ENCODE measurements around the gene EIF4E3. TPM values are rescaled to one million over a fixed set of nuclear protein-coding genes. Genes with fewer than 3 reads are reported as not detected.

Gene EIF4E3
- total RNA-seq, 1 donor from 2014 or later: 17.3 TPM

DNA sequence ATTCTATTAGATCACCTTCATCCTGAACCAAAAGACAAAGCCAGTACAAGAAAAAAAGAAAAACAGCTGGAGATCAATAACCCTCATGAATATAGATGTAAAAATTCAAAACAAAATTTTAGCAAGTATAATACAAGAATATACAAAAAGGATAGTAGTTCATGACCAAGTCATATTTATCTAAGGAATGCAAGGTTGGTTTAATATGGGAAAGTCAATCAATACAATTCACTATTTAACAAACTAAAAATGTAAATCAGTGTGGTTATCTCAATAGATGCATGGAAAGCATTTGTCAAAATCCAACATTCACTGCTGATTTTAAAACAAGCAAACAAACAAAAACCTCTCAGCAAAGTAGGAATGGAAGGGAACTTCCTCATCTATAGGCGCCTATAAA lies 17.4 kb upstream of the EIF4E3 start:
- DNase-seq (ENCODE audit: low spot score): no peak
- Mint-ChIP-seq H3K27me3 (ENCODE audit: low read depth) (peaks cover 30% of the 10 kb centered on the region), H3K36me3 (ENCODE audit: low read depth) (peaks cover 4% of the 10 kb centered on the region), H3K27ac (no peak overlapping the region), H3K9me3 (peaks cover 36% of the 10 kb centered on the region), H3K4me3 (ENCODE audit: low read depth) (no peak overlapping the region), H3K4me1 (ENCODE audit: low read depth) (no peaks in the 10 kb centered on the region)
- intact Hi-C loops (cut with micrococcal nuclease): no loop called here

DNA sequence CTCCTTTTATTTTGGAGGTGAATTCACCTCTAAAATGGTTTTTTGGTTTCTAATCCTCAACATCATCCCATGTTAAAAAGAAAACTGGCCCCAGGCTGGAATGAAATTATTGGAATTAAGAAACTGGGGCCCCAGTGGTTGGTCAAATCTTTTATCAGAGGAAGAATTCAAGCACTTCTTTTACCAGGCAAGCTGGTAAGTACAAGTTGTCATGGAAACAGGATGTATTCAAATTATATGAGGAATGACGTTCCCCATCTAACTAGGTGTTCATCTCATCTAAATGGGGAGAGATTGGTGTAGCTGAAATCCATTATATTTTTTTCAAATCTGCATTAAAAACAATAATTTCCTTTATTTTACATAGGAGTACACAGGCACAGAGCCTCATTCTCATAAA lies 9.7 kb upstream of the EIF4E3 start:
- intact Hi-C loops (cut with micrococcal nuclease): no loop called here

DNA sequence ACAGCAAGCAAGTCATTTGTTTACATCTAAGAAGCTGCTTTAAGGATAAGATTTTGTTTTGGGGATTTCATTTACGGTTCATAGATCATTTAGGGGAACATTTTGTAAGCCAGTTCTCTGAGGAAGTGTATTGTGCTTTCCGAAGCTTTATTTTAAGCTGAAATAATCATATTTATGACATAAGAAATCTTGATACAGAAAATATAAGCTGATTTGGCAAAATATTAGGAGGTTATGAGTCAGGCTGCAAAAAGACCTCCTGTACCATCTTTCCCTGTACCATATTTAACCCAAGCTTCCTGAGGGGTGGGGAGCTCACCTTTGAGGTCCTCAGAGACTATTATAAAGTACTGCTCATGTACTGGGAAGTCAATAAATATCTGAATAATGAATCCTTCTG lies 8.1 kb upstream of the EIF4E3 start:
- DNase-seq (ENCODE audit: low spot score): no peak
- H3K4me1 Mint-ChIP-seq (ENCODE audit: low read depth): peaks cover 12% of the 10 kb centered on the region
- peaks cover 40% of the 10 kb centered on the region for H3K27me3 Mint-ChIP-seq (ENCODE audit: low read depth)
- H3K9me3 Mint-ChIP-seq: no peaks in the 10 kb centered on the region
- no peak overlapping the region for H3K4me3 Mint-ChIP-seq (ENCODE audit: low read depth)
- no peak overlapping the region for H3K27ac Mint-ChIP-seq
- intact Hi-C loops (cut with micrococcal nuclease): no loop called here
- H3K36me3 Mint-ChIP-seq (ENCODE audit: low read depth): no peaks in the 10 kb centered on the region

More for the DNA sequence above, 9.7 kb upstream of the EIF4E3 start:
- Mint-ChIP-seq H3K27me3 (ENCODE audit: low read depth) (peaks cover 51% of the 10 kb centered on the region), H3K4me3 (ENCODE audit: low read depth) (no peak overlapping the region), H3K27ac (no peak overlapping the region), H3K9me3 (no peaks in the 10 kb centered on the region), H3K36me3 (ENCODE audit: low read depth) (no peaks in the 10 kb centered on the region), H3K4me1 (ENCODE audit: low read depth) (peaks cover 5% of the 10 kb centered on the region)
- DNase-seq (ENCODE audit: low spot score): no peak

DNA sequence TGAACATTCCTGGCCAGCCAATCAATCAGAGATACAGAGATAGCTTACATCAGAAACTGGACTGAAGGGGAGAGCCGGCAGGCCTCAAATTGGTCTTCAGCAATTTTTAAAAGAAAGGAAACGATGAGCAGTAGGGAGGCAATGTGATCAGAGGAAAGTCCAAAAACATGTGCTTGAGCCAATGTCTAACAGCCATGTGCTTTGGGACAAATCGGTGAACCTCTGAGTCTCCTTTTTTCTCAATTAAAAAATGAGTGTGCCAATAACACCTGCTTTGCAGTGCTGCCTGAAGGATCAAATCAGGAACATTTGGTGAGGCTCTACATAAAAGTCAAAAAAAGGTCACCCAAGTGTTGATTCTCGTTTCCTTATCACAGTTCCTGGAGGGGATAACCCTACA lies 7.4 kb upstream of the EIF4E3 start:
- no peak overlapping the region for H3K27ac Mint-ChIP-seq

DNA sequence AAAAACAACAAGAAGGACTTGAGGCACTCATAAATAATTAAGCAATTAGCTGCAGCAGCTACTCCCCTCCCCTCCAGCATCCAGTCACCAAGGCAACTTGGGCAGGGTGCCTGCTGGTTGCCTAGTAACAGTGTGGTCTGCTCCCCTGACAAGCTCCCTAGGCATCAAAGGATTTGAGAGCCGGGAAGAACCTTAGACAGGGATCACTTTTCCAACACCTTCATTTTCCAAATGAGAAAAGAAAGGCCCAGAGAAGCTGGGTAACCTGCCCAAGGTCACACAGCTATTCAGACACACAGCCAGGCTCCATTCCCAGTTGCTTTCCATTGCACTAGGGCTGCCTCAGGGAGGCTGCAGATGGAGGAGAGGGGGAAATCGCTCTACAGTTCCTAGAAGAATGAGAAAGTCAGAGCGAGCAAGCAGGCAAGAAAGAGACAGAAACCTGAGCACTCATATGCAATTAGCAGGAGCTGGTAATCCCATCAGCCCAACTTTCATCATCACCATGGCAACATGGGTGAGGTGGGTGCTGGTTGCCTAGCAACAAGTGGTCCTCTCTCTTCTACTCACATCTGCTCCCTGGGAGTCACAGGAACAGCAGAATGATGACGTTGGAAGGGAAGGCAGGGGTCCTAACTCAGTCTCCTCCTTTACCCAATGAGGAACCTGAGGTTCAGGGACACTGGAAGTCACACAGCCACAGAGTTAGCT lies 3.6 kb upstream of the EIF4E3 start:
- Mint-ChIP-seq H3K4me1 (ENCODE audit: low read depth) (peaks cover 35% of the 10 kb centered on the region), H3K9me3 (no peaks in the 10 kb centered on the region), H3K4me3 (ENCODE audit: low read depth) (no peak overlapping the region), H3K27ac (no peak overlapping the region), H3K36me3 (ENCODE audit: low read depth) (no peaks in the 10 kb centered on the region), H3K27me3 (ENCODE audit: low read depth) (peaks cover 5% of the 10 kb centered on the region)
- intact Hi-C loops (cut with micrococcal nuclease): loop anchor here (5.0 to 10.0 kb wide), 3 partner anchors 144 to 1094 kb away; no protein-coding TSS in a partner anchor
- DNase-seq (ENCODE audit: low spot score): no peak

More for the DNA sequence above, 7.4 kb upstream of the EIF4E3 start:
- intact Hi-C loops (cut with micrococcal nuclease): no loop called here
- DNase-seq (ENCODE audit: low spot score): no peak
- peaks cover 13% of the 10 kb centered on the region for H3K4me1 Mint-ChIP-seq (ENCODE audit: low read depth)
- H3K4me3 Mint-ChIP-seq (ENCODE audit: low read depth): no peak overlapping the region
- H3K27me3 Mint-ChIP-seq (ENCODE audit: low read depth): peaks cover 36% of the 10 kb centered on the region
- no peaks in the 10 kb centered on the region for H3K9me3 Mint-ChIP-seq
- no peaks in the 10 kb centered on the region for H3K36me3 Mint-ChIP-seq (ENCODE audit: low read depth)

DNA sequence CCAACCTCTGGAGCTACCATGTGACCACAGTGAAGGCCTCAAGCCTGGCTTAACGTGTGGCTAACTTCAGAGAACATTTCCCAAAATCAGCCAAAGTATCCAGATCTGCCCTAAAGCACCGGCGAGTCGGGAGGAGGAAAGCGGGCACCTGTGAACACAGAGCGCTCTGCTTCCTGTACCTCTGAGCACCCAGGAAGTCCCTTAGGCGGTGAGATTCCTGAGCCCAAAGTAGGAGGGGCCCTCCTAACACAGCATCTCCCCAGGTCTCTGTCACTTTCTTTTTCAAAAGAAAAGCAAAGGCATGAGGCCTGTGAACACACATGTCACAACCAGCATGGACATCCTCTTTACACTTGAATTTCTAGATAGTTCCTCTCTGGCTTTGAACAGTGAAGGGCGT lies 944 bp upstream of the EIF4E3 start:
- peaks cover 57% of the 10 kb centered on the region for H3K4me1 Mint-ChIP-seq (ENCODE audit: low read depth)
- H3K4me3 Mint-ChIP-seq (ENCODE audit: low read depth): peak overlapping the region; percentile 88
- H3K27me3 Mint-ChIP-seq (ENCODE audit: low read depth): peaks cover 2% of the 10 kb centered on the region
- peak; percentile 53 for DNase-seq (ENCODE audit: low spot score)
- H3K9me3 Mint-ChIP-seq: no peaks in the 10 kb centered on the region
- peak overlapping the region; percentile 83 for H3K27ac Mint-ChIP-seq
- intact Hi-C loops (cut with micrococcal nuclease): loop anchor here (5.0 to 10.0 kb wide), 3 partner anchors 146 to 1096 kb away; no protein-coding TSS in a partner anchor
- peaks cover 10% of the 10 kb centered on the region for H3K36me3 Mint-ChIP-seq (ENCODE audit: low read depth)

DNA sequence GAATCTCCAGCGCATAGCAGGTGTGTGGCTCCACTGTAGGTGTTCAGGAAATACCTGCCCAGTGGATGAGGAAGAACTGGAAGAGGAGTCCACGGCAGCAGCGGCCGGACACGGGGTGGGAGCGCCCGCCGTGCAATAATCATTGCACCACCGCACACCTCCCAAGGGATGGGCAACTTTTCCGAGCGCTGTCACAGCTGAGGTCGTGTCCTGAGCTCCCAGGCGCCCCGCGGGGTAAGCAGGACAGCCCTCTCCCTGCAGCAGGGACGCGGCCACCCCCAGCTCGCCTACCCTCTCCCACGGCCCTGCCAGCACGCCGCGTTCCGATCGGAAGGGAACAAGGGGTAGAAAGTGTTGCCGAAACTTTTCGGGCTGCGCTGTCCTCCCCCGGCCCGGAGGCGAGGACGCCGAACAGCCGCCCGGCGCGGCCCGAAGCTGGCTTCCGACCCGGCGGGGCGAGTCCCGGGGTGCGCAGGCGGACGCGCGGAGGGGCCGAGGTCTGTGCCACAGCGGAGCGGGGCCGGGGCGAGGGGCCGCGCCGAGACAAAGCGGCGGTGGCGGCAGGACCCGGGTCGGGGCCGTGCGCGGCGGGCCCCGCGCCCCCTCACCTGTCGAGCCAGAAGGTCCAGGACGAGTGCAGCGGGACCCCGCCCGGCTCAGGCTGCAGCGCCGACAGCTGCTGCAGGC lies 475 bp downstream of the EIF4E3 start:
- intact Hi-C loops (cut with micrococcal nuclease): loop anchor here (1.0 to 10.0 kb wide), 7 partner anchors 137 to 1123 kb away; partner anchors contain the start of gene SHQ1

DNA sequence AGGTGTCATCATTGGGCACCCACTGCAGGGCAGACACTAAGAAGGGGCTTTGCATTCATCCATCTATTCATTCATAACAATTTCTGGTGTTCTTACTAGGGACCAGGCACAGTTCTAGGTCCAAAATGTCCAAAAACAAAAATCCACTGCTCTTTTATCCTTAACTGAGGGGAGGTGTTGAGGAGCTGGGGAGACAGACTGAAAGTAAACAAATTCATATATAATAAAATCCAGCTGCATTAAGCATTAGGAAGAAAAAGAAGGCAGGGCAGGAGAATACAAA lies 1.1 kb downstream of the EIF4E3 start:
- Mint-ChIP-seq H3K27ac (peak overlapping the region; percentile 89), H3K4me1 (ENCODE audit: low read depth) (peaks cover 62% of the 10 kb centered on the region), H3K4me3 (ENCODE audit: low read depth) (peak overlapping the region; percentile 88), H3K36me3 (ENCODE audit: low read depth) (peaks cover 25% of the 10 kb centered on the region), H3K27me3 (ENCODE audit: low read depth) (peaks cover 2% of the 10 kb centered on the region), H3K9me3 (no peaks in the 10 kb centered on the region)
- DNase-seq (ENCODE audit: low spot score): no peak
- intact Hi-C loops (cut with micrococcal nuclease): loop anchor here (1.0 to 10.0 kb wide), 5 partner anchors 137 to 1123 kb away; partner anchors contain the start of gene SHQ1

More for the DNA sequence above, 475 bp downstream of the EIF4E3 start:
- peaks cover 60% of the 10 kb centered on the region for H3K4me1 Mint-ChIP-seq (ENCODE audit: low read depth)
- H3K4me3 Mint-ChIP-seq (ENCODE audit: low read depth): peak overlapping the region; percentile 88
- peak; percentile 29 for DNase-seq (ENCODE audit: low spot score)
- peak overlapping the region; percentile 89 for H3K27ac Mint-ChIP-seq
- H3K27me3 Mint-ChIP-seq (ENCODE audit: low read depth): peaks cover 2% of the 10 kb centered on the region
- H3K36me3 Mint-ChIP-seq (ENCODE audit: low read depth): peaks cover 19% of the 10 kb centered on the region
- H3K9me3 Mint-ChIP-seq: no peaks in the 10 kb centered on the region

DNA sequence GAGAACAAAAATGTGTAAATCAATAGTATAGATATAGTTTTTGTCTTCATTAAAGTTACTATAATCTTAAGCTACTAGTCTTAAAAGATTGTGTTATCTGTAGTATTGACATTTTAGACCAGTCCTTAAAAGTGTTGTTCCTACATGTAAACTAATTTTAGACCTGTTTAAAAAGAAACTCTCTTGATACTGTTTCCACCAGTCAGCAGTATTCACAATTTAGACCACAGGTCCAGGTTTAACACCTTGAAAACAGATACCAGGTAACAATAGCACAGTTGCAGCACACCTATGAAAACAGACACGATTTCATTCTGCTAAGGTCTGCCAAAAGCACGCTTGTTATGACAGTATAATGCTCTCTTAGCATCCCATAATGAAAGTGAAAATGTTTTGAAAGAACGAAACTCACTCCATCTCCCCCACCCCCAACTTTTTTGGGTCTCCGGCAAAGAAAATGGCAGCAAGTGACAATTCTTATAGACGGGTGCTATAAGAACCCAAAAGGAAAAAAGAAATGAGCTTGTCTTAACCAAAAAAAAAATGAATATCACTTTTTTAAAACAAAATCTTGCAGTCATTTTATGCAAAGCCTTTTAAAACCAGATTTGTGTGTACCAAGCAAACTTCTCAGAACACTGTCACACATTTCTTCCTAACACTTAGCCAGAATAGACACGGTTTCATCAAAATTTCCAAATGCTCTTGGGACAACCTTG lies 1.6 kb downstream of the EIF4E3 start:
- Mint-ChIP-seq H3K27ac (peak overlapping the region; percentile 89), H3K9me3 (no peaks in the 10 kb centered on the region), H3K27me3 (ENCODE audit: low read depth) (peaks cover 2% of the 10 kb centered on the region), H3K4me3 (ENCODE audit: low read depth) (peak overlapping the region; percentile 88), H3K36me3 (ENCODE audit: low read depth) (peaks cover 29% of the 10 kb centered on the region), H3K4me1 (ENCODE audit: low read depth) (peaks cover 67% of the 10 kb centered on the region)
- intact Hi-C loops (cut with micrococcal nuclease): loop anchor here (1.0 to 10.0 kb wide), 6 partner anchors 12 to 1124 kb away; partner anchors contain the start of gene SHQ1
- peak; percentile 61 for DNase-seq (ENCODE audit: low spot score)

DNA sequence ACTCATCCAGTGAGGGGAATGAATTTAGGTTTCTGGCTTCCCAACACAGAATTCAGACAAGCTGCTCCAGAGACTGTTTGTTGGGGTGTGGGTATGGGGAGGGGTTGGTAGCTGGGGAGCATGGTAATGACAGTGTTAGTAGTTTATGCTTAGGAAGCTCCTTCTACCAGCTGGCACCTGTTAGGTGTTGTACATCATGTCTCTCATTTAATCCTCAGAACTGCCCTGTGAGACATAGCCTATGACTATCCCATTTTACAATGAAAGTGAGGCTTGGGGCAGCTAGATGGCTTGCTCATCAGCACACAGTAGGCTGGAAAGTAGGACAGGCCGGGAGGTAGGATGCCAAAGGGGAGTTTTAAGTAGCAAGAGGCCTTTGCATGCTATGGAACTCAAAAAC lies 2.5 kb downstream of the EIF4E3 start:
- intact Hi-C loops (cut with micrococcal nuclease): loop anchor here (1.0 to 10.0 kb wide), 5 partner anchors 11 to 1125 kb away; partner anchors contain the start of gene SHQ1
- H3K27me3 Mint-ChIP-seq (ENCODE audit: low read depth): no peaks in the 10 kb centered on the region
- H3K27ac Mint-ChIP-seq: peak overlapping the region; percentile 56
- peaks cover 73% of the 10 kb centered on the region for H3K4me1 Mint-ChIP-seq (ENCODE audit: low read depth)
- no peak for DNase-seq (ENCODE audit: low spot score)
- H3K36me3 Mint-ChIP-seq (ENCODE audit: low read depth): peaks cover 29% of the 10 kb centered on the region
- no peaks in the 10 kb centered on the region for H3K9me3 Mint-ChIP-seq
- peak overlapping the region; percentile 50 for H3K4me3 Mint-ChIP-seq (ENCODE audit: low read depth)

DNA sequence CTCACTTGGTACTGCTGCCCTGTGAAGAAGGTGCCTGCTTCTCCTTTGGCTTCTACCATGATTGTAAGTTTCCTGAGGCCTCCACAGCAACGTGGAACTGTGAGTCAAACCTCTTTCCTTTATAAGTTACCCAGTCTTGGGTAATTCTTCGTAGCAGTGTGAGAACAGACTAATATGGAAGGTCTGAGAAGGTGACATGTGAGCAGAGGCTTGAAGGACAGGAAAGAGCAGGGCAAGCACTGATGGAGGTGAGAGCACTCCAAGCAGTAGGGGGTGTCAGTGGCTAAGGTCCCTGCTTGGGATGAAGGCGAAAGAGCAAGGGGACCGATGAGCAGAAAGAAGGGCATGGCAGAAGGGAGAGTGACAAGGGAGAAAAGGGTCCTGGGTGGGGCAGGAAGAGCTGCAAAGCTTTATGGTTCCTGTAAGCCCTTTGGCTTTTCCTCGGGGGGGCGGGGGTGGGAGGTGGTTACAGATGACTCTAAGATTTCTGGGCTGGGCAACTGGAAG lies 3.5 kb downstream of the EIF4E3 start:
- DNase-seq (ENCODE audit: low spot score): peak; percentile 18
- Mint-ChIP-seq H3K27me3 (ENCODE audit: low read depth) (no peaks in the 10 kb centered on the region), H3K27ac (peak overlapping the region; percentile 98), H3K4me3 (ENCODE audit: low read depth) (peak overlapping the region; percentile 71), H3K9me3 (no peaks in the 10 kb centered on the region), H3K4me1 (ENCODE audit: low read depth) (peaks cover 71% of the 10 kb centered on the region), H3K36me3 (ENCODE audit: low read depth) (peaks cover 29% of the 10 kb centered on the region)
- intact Hi-C loops (cut with micrococcal nuclease): loop anchor here (5.0 to 10.0 kb wide), 4 partner anchors 134 to 1126 kb away; partner anchors contain the start of gene SHQ1

DNA sequence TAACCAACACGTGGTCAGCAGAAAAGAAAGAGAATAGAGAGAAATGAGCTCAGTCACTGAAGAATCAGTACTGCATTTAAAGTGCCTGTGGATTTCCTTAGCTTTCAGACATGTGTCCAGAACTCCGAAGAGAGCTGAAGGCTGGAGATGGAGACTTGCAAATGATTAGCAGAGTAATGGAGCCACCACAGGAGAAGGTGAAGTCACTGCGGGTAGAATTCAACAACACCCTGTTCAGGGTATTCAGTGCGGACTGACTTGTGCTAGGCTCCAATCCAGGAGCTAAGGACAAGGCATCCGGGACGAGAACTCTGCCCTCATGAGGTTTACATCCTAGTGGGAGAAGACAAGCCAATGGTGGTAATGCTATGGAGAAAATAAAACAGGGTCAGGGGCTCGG lies 4.2 kb downstream of the EIF4E3 start:
- peak overlapping the region; percentile 98 for H3K27ac Mint-ChIP-seq
- peaks cover 29% of the 10 kb centered on the region for H3K36me3 Mint-ChIP-seq (ENCODE audit: low read depth)
- no peak overlapping the region for H3K4me3 Mint-ChIP-seq (ENCODE audit: low read depth)
- intact Hi-C loops (cut with micrococcal nuclease): loop anchor here (5.0 to 10.0 kb wide), 4 partner anchors 134 to 1126 kb away; partner anchors contain the start of gene SHQ1
- H3K27me3 Mint-ChIP-seq (ENCODE audit: low read depth): no peaks in the 10 kb centered on the region
- H3K9me3 Mint-ChIP-seq: no peaks in the 10 kb centered on the region
- H3K4me1 Mint-ChIP-seq (ENCODE audit: low read depth): peaks cover 64% of the 10 kb centered on the region
- DNase-seq (ENCODE audit: low spot score): no peak

All from activated T-helper 2 cell treated with anti-CD3 and anti-CD28 coated beads, Interferon-gamma antibody, Interleukin-2, Interleukin-4, amounts not matched to agents 10 μg/mL and 5 μg/mL and 100 μg/mL, durations not matched to agents 14 hours and 24 hours and 36 hours (primary cell).